GM19328 (cell line): ENCODE data around the gene IFNG.

ENCODE experiments used
- ATAC-seq: cut with Tn5 transposase; IDR thresholded peaks from one replicate; pipeline ENCODE4 v1.9.1; 2021; ENCODE audit warnings: mild to moderate bottlenecking, moderate library complexity; ENCODE audit not compliant: unreplicated experiment

The IFNG gene

GRCh38 chr12:68118096-68118755 is 41.3 kb downstream of the IFNG start:
- no peak for ATAC-seq

DNA sequence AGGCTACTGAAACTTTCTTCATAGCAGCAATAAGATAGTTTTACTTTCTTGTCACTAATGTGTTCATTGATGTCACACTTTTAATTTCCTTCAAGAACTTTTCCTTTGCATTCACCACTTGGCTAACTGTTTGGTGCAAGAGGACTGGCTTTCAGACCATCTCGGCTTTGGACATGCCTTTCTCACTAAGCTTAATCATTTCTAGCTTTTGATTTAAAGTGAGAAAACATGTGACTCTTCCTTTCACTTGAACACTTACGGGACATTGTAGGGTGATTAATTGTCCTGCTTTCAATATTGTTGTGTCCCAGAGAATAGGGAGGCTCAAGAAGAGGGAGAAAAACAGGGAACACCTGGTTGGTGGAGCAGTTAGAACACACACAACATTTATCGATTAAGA is 41.9 kb downstream of the IFNG start:
- no peak for ATAC-seq

GRCh38 chr12:68115281-68115680 is 44.3 kb downstream of the IFNG start:
- no peak for ATAC-seq

DNA sequence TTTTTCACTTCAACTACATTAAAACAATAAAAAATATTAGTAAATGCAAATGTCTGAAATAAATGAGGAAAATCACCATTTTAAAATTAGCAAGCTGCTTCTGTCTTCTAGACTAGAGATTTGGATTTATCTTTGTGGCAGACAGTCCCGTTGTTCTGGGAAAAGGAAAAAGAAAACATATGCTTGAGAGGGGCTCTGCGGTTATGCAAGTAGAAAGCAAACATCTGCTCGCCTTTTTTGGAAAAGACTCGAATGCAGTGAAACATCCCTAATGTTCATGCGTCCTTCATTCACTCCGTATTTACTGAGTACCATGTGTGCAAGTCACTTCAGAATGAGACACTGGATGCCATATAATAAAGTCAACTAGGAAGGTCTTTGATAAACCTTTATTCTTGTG is 44.9 kb downstream of the IFNG start:
- no peak for ATAC-seq

DNA sequence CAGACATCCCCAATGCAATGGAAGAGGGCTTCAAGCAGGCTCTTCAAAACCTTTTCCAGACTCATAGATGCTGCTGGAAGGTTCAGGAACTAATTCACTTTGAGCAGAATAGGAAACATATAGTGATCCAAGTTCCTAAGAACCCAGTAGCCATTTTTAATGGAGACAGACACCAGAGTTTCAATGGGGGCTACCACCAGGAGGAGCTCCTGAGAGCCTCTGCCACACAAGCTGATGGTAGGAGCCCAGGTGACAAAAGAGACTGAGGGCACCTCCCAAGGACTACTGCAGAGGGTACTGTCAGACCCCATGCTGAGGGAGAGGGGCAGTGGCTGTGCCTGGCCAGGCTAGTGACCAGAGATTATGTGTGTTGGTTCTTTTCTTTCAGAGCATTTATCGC is 45.9 kb downstream of the IFNG start:
- no peak for ATAC-seq

DNA sequence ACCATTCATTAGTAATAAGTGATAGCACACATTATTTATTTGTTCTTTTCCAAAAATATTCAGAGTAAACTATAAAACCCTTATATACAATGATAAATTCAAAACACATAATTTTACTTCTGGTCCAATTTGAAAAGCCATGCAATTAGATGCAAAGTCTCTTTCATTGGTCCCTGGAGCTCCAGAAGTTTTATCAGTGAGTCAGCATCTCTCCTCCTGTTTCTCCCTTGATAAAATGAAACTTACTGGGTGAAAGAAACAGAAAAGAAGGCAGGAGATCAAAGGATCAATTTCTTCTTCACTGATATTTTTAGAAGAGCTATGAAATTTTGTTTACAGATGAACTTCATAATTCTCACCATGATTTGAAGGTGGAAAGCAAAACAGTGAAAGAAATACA is 47.5 kb downstream of the IFNG start:
- ATAC-seq, result no peak

GRCh38 chr12:68109444-68110217 is 49.9 kb downstream of the IFNG start:
- ATAC-seq, result no peak

GRCh38 chr12:68109001-68109400 is 50.5 kb downstream of the IFNG start:
- ATAC-seq, result no peak

GRCh38 chr12:68106660-68107059 is 52.9 kb downstream of the IFNG start:
- no peak for ATAC-seq

- no peak for ATAC-seq
Measured at GRCh38 chr12:68106160-68106559, 53.4 kb downstream of the IFNG start.
